HCT116 (cell line): Measurements from ENCODE around the gene AUTS2. TPM values are rescaled to one million over a fixed set of nuclear protein-coding genes. Genes with fewer than 3 reads are reported as not detected.

Experiments
- ATAC-seq: fragments of 200-7000 bp; cut with Tn5 transposase; 2 replicates; pipeline ENCODE4 v1.9.1; 2020; ENCODE audit warnings: mild to moderate bottlenecking, moderate library complexity
- BruUV-seq: library from RNA; stranded (reverse); fragments of 400-500 nt; replicated peaks from 2 replicates; lab custom pipeline; 2021; lab: Mats Ljungman, UMichigan
- CTCF ChIA-PET: fragments of 300-600 bp; sonication (Branson Sonifier 250); formaldehyde crosslinking; loops from one replicate; lab custom pipeline; 2021; ENCODE audit warnings: antibody characterized with exemption; lab: Charles Lee
- POLR2A ChIA-PET: fragments of 300-600, 350-600 bp; sonication (Branson Sonifier 250); formaldehyde crosslinking; loops from one replicate; lab custom pipeline; 2021; ENCODE audit warnings: antibody characterized with exemption; lab: Charles Lee
- RAD21 ChIA-PET, 2 experiments: fragments of 300-600 bp; sonication (Branson Sonifier 250); formaldehyde crosslinking; loops; one replicate each; lab custom pipeline; 2023; ENCODE audit warnings: low total read pairs in 2 of 2; ENCODE audit not compliant: uncharacterized antibody in 2 of 2, unreplicated experiment in 2 of 2, low non-redundant PET in 1 of 2; lab: Charles Lee
- DNase-seq: peaks from one replicate; pipeline ENCODE4 v3.0.0-alpha.2; 2010; ENCODE audit warnings: low read depth, low spot score
- H2AFZ ChIP-seq: fragments of 200-600 bp; shearing (Covaris generic), sonication (generic); 2 replicates; pipeline ENCODE4 v1.6.1; 2017; ENCODE audit warnings: low read depth, mixed run types, mixed read lengths, antibody characterized with exemption, low read length; ENCODE audit not compliant: poor library complexity, severe bottlenecking
- H3K27ac ChIP-seq: 2 replicates; pipeline ENCODE4 v1.5.1; 2012; ENCODE audit warnings: low read depth, low read length
- H3K27me3 ChIP-seq: fragments of 200-600 bp; sonication (generic); 2 replicates; pipeline ENCODE4 v1.6.1; 2016; ENCODE audit warnings: mixed run types, low read length, mixed read lengths; ENCODE audit not compliant: insufficient read depth
- H3K36me3 ChIP-seq, 2 experiments: fragments of 200-500 bp in 1 of 2; fragments of 200-600 bp in 1 of 2; sonication (Bioruptor generic) in 1 of 2; sonication (generic) in 1 of 2; 2 replicates each; pipeline versions ENCODE4 v1.5.1 to v1.6.1; 2014 to 2016; ENCODE audit warnings: low read length in 2 of 2, inconsistent platforms in 1 of 2, mixed read lengths in 1 of 2, mixed run types in 1 of 2; ENCODE audit not compliant: insufficient read depth in 2 of 2, control insufficient read depth in 1 of 2
- H3K4me1 ChIP-seq, 2 experiments: fragments of 200-600 bp in 1 of 2; sonication (generic) in 1 of 2; 2 replicates each; pipeline versions ENCODE4 v1.5.1 to v1.6.1; 2012 to 2017; ENCODE audit warnings: low read length in 2 of 2, inconsistent platforms in 1 of 2, mild to moderate bottlenecking in 1 of 2, mixed read lengths in 1 of 2, mixed run types in 1 of 2, moderate library complexity in 1 of 2; ENCODE audit not compliant: insufficient read depth in 2 of 2, control insufficient read depth in 1 of 2
- H3K4me2 ChIP-seq: fragments of 200-600 bp; sonication (generic); 2 replicates; pipeline ENCODE4 v1.6.1; 2017; ENCODE audit warnings: mixed run types, low read length, mixed read lengths
- H3K4me3 ChIP-seq, 2 experiments: fragments of 200-600 bp in 1 of 2; sonication (generic) in 1 of 2; replicated peaks in 1 of 2; 2 replicates each; pipeline ENCODE4 v1.5.1; 2011 to 2016; ENCODE audit warnings: low read length in 2 of 2, control low read depth in 1 of 2, low read depth in 1 of 2, mild to moderate bottlenecking in 1 of 2, mixed read lengths in 1 of 2, mixed run types in 1 of 2
- H3K79me2 ChIP-seq: fragments of 200-600 bp; sonication (generic); 2 replicates; pipeline ENCODE4 v1.6.1; 2017; ENCODE audit warnings: mild to moderate bottlenecking, mixed run types, low read length, moderate library complexity, mixed read lengths; ENCODE audit not compliant: insufficient read depth
- H3K9ac ChIP-seq: fragments of 200-600 bp; sonication (generic); 2 replicates; pipeline ENCODE4 v1.6.1; 2016; ENCODE audit warnings: low read length, mixed read lengths
- H3K9me2 ChIP-seq: fragments of 200-600 bp; sonication (generic), shearing (Covaris generic); 2 replicates; pipeline ENCODE4 v1.6.1; 2017; ENCODE audit warnings: mixed run types, mild to moderate bottlenecking, moderate library complexity; ENCODE audit not compliant: insufficient read depth
- H3K9me3 ChIP-seq, 2 experiments: fragments of 200-500 bp in 1 of 2; fragments of 200-600 bp in 1 of 2; sonication (Bioruptor generic) in 1 of 2; sonication (generic) in 1 of 2; 2 replicates each; pipeline ENCODE4 v1.6.1; 2014 to 2017; ENCODE audit warnings: low read length in 2 of 2, mixed read lengths in 2 of 2, inconsistent platforms in 1 of 2, low read depth in 1 of 2, mild to moderate bottlenecking in 1 of 2, mixed run types in 1 of 2, moderate library complexity in 1 of 2; ENCODE audit not compliant: control insufficient read depth in 1 of 2, insufficient read depth in 1 of 2
- H4K20me1 ChIP-seq: fragments of 200-600 bp; sonication (generic), shearing (Covaris generic); 2 replicates; pipeline ENCODE4 v1.6.1; 2017; ENCODE audit warnings: mixed run types, mild to moderate bottlenecking, moderate library complexity; ENCODE audit not compliant: insufficient read depth
- CEBPB ChIP-seq: IDR thresholded peaks from 2 replicates; pipeline ENCODE4 v1.6.1; 2012; ENCODE audit warnings: low read depth
- ELF1 ChIP-seq: IDR thresholded peaks from 2 replicates; pipeline ENCODE4 v1.6.1; 2012; ENCODE audit warnings: low read depth, borderline replicate concordance
- EZH2phosphoT487 ChIP-seq: fragments of 200-600 bp; IDR thresholded peaks from 2 replicates; pipeline ENCODE4 v1.6.1; 2018; ENCODE audit warnings: antibody characterized with exemption, borderline replicate concordance
- JUND ChIP-seq: IDR thresholded peaks from 2 replicates; pipeline ENCODE4 v1.6.1; 2012
- POLR2A ChIP-seq: IDR thresholded peaks from 2 replicates; pipeline ENCODE4 v1.7.0; 2011; ENCODE audit warnings: borderline replicate concordance; ENCODE audit not compliant: insufficient read depth, insufficient read length; ENCODE audit errors: extremely low read depth
- POLR2AphosphoS5 ChIP-seq: IDR thresholded peaks from 2 replicates; pipeline ENCODE4 v1.6.1; 2011; ENCODE audit warnings: mild to moderate bottlenecking, low read depth, low read length, moderate library complexity
- SRF ChIP-seq: IDR thresholded peaks from 2 replicates; pipeline ENCODE4 v1.6.1; 2012; ENCODE audit warnings: low read depth
- ZNF274 ChIP-seq: fragments of 200-500 bp; sonication (Bioruptor generic); IDR thresholded peaks from 2 replicates; pipeline ENCODE4 v1.6.1; 2014; ENCODE audit warnings: mild to moderate bottlenecking, low read depth, low read length, inconsistent platforms
- intact Hi-C: fragments of 100-400 bp; cut with micrococcal nuclease; formaldehyde crosslinking; loops from 2 replicates; pipeline ENCODE4 v1.10.0; 2022
- total RNA-seq: library from RNA; stranded (reverse); gene quantifications from one replicate; pipeline ENCODE4 v1.2.1, GENCODE V29; 2021; ENCODE audit not compliant: unreplicated experiment
- TF ChIP-seq, protein P1 (sequence below): IDR thresholded peaks from 2 replicates; pipeline ENCODE4 v1.6.1; 2012; ENCODE audit warnings: low read depth
- TF ChIP-seq, protein P2 (sequence below): IDR thresholded peaks from 2 replicates; pipeline ENCODE4 v1.6.1; 2012

AUTS2 gene
- total RNA-seq, 1 experiment from 2014 or later = 0.93 TPM

GRCh38 chr7:70542750-70543376 lies 944.6 kb downstream of the AUTS2 start:
- H3K9me2 ChIP-seq = no peaks in the 10 kb centered on the region
- no TSS peak for BruUV-seq
- H4K20me1 ChIP-seq = no peaks in the 10 kb centered on the region
- H3K4me1 ChIP-seq = no peaks in the 10 kb centered on the region
- no peak overlapping the region for H3K27ac ChIP-seq
- ChIA-PET RAD21 (no interaction called here), CTCF (no interaction called here), POLR2A (no interaction called here)
- no peaks in the 10 kb centered on the region for H3K27me3 ChIP-seq
- no peak for TF ChIP-seq POLR2AphosphoS5
- no peak for TF ChIP-seq SRF
- no peak for TF ChIP-seq EZH2phosphoT487
- TF ChIP-seq ELF1 = no peak
- no peak for TF ChIP-seq POLR2A
- TF ChIP-seq, protein P1, sequence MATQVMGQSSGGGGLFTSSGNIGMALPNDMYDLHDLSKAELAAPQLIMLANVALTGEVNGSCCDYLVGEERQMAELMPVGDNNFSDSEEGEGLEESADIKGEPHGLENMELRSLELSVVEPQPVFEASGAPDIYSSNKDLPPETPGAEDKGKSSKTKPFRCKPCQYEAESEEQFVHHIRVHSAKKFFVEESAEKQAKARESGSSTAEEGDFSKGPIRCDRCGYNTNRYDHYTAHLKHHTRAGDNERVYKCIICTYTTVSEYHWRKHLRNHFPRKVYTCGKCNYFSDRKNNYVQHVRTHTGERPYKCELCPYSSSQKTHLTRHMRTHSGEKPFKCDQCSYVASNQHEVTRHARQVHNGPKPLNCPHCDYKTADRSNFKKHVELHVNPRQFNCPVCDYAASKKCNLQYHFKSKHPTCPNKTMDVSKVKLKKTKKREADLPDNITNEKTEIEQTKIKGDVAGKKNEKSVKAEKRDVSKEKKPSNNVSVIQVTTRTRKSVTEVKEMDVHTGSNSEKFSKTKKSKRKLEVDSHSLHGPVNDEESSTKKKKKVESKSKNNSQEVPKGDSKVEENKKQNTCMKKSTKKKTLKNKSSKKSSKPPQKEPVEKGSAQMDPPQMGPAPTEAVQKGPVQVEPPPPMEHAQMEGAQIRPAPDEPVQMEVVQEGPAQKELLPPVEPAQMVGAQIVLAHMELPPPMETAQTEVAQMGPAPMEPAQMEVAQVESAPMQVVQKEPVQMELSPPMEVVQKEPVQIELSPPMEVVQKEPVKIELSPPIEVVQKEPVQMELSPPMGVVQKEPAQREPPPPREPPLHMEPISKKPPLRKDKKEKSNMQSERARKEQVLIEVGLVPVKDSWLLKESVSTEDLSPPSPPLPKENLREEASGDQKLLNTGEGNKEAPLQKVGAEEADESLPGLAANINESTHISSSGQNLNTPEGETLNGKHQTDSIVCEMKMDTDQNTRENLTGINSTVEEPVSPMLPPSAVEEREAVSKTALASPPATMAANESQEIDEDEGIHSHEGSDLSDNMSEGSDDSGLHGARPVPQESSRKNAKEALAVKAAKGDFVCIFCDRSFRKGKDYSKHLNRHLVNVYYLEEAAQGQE = no peak
- ATAC-seq (no peak), DNase-seq (no peak)
- H2AFZ ChIP-seq = no peak overlapping the region
- intact Hi-C loops = no loop called here
- no peak overlapping the region for H3K9ac ChIP-seq
- no peak overlapping the region for H3K4me2 ChIP-seq
- no peak overlapping the region for H3K4me3 ChIP-seq
- H3K9me3 ChIP-seq = peaks cover 3 to 5% of the 10 kb centered on the region in 2 experiments; a peak in 2 of 4 replicates
- H3K36me3 ChIP-seq = no peaks in the 10 kb centered on the region
- H3K79me2 ChIP-seq = no peaks in the 10 kb centered on the region

- ChIA-PET POLR2A (no interaction called here), RAD21 (no interaction called here), CTCF (no interaction called here)
- H2AFZ ChIP-seq = no peak overlapping the region
- ATAC-seq = no peak
- H3K9me3 ChIP-seq = peaks cover 3 to 7% of the 10 kb centered on the region in 2 experiments; a peak in 2 of 4 replicates
- no peaks in the 10 kb centered on the region for H3K4me1 ChIP-seq
- no peaks in the 10 kb centered on the region for H4K20me1 ChIP-seq
- H3K79me2 ChIP-seq = no peaks in the 10 kb centered on the region
- H3K9ac ChIP-seq = no peak overlapping the region
- H3K27ac ChIP-seq = no peak overlapping the region
- no peaks in the 10 kb centered on the region for H3K27me3 ChIP-seq
- BruUV-seq = no TSS peak
- intact Hi-C loops = no loop called here
- no peak for DNase-seq
- no peaks in the 10 kb centered on the region for H3K9me2 ChIP-seq
- no peaks in the 10 kb centered on the region for H3K36me3 ChIP-seq
- H3K4me3 ChIP-seq = no peak overlapping the region
- no peak overlapping the region for H3K4me2 ChIP-seq
- TF ChIP-seq, protein P2, sequence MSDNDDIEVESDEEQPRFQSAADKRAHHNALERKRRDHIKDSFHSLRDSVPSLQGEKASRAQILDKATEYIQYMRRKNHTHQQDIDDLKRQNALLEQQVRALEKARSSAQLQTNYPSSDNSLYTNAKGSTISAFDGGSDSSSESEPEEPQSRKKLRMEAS = no peak
- TF ChIP-seq ZNF274 (no peak), JUND (no peak), ELF1 (no peak), CEBPB (no peak)
- TF ChIP-seq, protein P1 = no peak
Observed at GRCh38 chr7:70544016-70544415, 945.7 kb downstream of the AUTS2 start.
